HT1080 (cell line): ENCODE results near the gene COG2. TPM values are rescaled to one million over a fixed set of nuclear protein-coding genes. Genes with fewer than 3 reads are reported as not detected.
A peak's percentile ranks its signal among the peaks of the same experiment; 100 is the strongest.
"Not testable (repeated sequence)": the region's sequence is repeated elsewhere in the genome, so short reads cannot be mapped to it uniquely, and the experiment has no call there.

ENCODE experiments used
- DNase-seq: peaks from one replicate; pipeline ENCODE4 v3.0.0-alpha.2; 2015; ENCODE audit warnings: low read depth
- total RNA-seq: library from RNA; depleted of rRNA; stranded (reverse); fragments of >200 nt; shearing (Covaris generic); gene quantifications from 2 replicates; pipeline ENCODE4 v1.2.3, GENCODE V29; 2014

Gene COG2
- total RNA-seq, 1 experiment from 2014 or later = 26.1 TPM

- DNase-seq = no peak
These were observed 16.0 kb upstream of the COG2 start for GRCh38 chr1:230626232-230626631.

- DNase-seq = no peak
These were observed 14.5 kb upstream of the COG2 start for GRCh38 chr1:230627767-230628166.

GRCh38 chr1:230629511-230629910, 12.8 kb upstream of the COG2 start:
- DNase-seq = no peak

GRCh38 chr1:230631477-230631876, 10.8 kb upstream of the COG2 start:
- DNase-seq = no peak

- peak; percentile 52 for DNase-seq
These were observed 9.9 kb upstream of the COG2 start for GRCh38 chr1:230632273-230632873.

- DNase-seq = no peak
These were observed 8.8 kb upstream of the COG2 start for GRCh38 chr1:230633469-230633868.

- DNase-seq = no peak
These were observed 7.9 kb upstream of the COG2 start for GRCh38 chr1:230634384-230634783.

GRCh38 chr1:230636575-230637148, 5.6 kb upstream of the COG2 start:
- no peak for DNase-seq

GRCh38 chr1:230639714-230640209, 2.5 kb upstream of the COG2 start:
- no peak for DNase-seq

GRCh38 chr1:230641346-230641745, 935 bp upstream of the COG2 start:
- DNase-seq = peak; percentile 78

- DNase-seq = no peak
These were observed 400 bp upstream of the COG2 start for GRCh38 chr1:230641900-230642262.

GRCh38 chr1:230643908-230644307, 1.6 kb downstream of the COG2 start:
- peak; percentile 26 for DNase-seq

GRCh38 chr1:230646710-230647302, 4.5 kb downstream of the COG2 start:
- DNase-seq = no peak

GRCh38 chr1:230647321-230647720, 5.0 kb downstream of the COG2 start:
- DNase-seq = no peak

GRCh38 chr1:230648114-230648513, 5.8 kb downstream of the COG2 start:
- no peak for DNase-seq

- DNase-seq = no peak
These were observed 8.0 kb downstream of the COG2 start for GRCh38 chr1:230650300-230650699.

GRCh38 chr1:230651235-230651634, 9.0 kb downstream of the COG2 start:
- DNase-seq = no peak

GRCh38 chr1:230656719-230657118, 14.4 kb downstream of the COG2 start:
- not testable (repeated sequence) for DNase-seq

- DNase-seq = not testable (repeated sequence)
These were observed 15.8 kb downstream of the COG2 start for GRCh38 chr1:230658103-230658502.

- no peak for DNase-seq
These were observed 16.4 kb downstream of the COG2 start for GRCh38 chr1:230658691-230659090.

- DNase-seq = no peak
These were observed 19.7 kb downstream of the COG2 start for GRCh38 chr1:230661976-230662375.

- DNase-seq = no peak
These were observed 25.9 kb downstream of the COG2 start for GRCh38 chr1:230668227-230668626.

GRCh38 chr1:230669543-230669942, 27.3 kb downstream of the COG2 start:
- no peak for DNase-seq
